ENCODE measurements around the gene SH3RF1.

Gene SH3RF1

GRCh38 chr4:169253113-169253671, 17.6 kb downstream of the SH3RF1 start:
- FAIRE-seq (no peak), DNase-seq (ENCODE audit: insufficient read length, low spot score) (no peak)

DNA sequence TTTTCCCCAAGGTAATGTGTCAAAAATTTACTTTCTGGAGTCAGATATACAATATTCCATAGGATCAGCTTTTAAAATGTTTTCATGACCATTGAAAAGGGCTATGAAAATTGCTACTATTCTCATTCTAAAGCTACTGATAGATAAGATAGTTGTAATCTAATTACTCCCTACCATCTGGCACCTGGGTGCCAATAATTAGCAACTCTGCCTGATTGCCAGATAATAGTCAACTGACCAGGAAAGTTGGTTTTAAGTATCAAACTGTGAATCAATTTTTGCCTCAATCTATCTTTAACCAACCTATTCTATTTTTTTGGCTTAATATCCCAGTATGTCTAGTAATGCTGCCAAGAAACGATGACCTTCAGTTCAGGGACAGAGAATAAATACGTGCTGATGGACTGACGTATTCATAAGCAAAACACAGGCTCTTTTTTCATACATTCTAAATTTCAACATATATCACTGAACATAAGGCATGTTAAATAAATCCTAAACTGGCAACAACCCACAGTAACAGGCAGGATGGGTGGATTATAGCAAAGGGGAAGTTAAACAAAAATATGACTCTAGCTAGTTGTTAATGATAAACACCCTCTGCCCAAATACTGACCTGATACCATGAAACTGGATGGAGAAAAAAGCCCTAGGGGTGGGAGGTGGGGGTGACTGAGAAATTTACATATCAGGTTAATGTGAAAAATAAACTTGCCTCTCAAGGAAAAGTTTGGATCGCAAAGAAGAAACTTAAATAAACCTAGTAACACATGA, 18.2 kb downstream of the SH3RF1 start:
- DNase-seq (ENCODE audit: insufficient read length, low spot score), result no peak
- no peak for FAIRE-seq

GRCh38 chr4:169251291-169252235, 19.2 kb downstream of the SH3RF1 start:
- DNase-seq (ENCODE audit: insufficient read length, low spot score) (no peak), FAIRE-seq (no peak)

- no peak for FAIRE-seq
- DNase-seq (ENCODE audit: insufficient read length, low spot score), result no peak
Measured at GRCh38 chr4:169250796-169251195, 20.0 kb downstream of the SH3RF1 start.

GRCh38 chr4:169249999-169250398, 20.8 kb downstream of the SH3RF1 start:
- FAIRE-seq, result no peak
- DNase-seq (ENCODE audit: insufficient read length, low spot score), result no peak

DNA sequence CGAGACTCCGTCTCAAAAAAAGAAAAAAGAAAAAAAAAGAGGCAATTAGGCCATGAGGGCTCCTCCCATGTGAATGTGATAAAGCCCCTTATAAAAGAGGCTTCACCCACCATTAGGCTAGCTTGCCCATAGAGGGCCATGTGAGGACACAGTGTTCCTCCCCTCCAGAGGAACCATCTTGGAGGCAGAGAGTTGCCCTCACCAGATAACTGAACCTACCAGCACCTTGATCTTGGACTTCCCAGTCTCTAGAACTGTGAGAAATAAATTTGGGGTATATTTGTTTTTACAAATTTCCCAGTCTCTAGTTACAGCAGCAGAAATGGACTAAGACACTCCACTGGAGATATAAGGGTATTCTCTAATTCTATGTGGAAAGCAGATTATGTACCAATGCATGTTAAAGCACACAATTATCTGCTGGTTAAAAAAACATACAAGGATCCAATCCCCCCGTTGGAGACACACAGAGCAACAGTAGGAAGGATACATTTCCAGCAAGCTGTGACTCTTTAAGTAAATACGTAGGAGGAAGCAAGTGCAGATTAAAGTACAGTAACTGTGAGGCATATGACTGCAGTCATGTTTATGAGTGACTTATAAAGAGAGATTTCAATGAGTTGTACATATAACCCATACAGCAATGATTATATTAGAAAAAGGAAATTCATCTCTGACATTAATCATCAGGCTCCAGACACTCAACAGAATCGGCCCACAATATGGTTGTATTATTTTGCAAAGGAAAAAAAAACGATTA, 21.4 kb downstream of the SH3RF1 start:
- FAIRE-seq, result peak; percentile 40
- DNase-seq (ENCODE audit: insufficient read length, low spot score), result no peak

GRCh38 chr4:169248645-169249044, 22.1 kb downstream of the SH3RF1 start:
- no peak for FAIRE-seq
- no peak for DNase-seq (ENCODE audit: insufficient read length, low spot score)

GRCh38 chr4:169246957-169247396, 23.8 kb downstream of the SH3RF1 start:
- DNase-seq (ENCODE audit: insufficient read length, low spot score) (no peak), FAIRE-seq (peak; percentile 9)

DNA sequence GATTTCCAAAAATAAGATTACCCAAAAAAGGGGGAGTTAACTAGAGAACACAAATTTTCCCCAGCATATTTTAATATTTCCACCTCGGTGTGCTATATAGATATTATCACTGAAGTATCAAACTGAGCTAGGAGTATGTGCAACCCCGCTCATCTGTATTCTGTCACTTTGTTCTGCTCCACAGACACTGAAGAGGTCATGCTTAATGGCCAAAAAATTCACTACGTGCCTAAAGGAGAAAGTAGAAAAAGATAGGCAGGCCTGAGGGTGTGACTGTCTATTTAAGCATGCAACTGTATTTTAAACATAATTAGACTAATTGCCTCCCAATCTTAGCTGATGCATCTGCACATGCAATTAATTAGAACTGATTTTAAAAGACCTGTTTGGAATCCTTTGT, 24.5 kb downstream of the SH3RF1 start:
- DNase-seq (ENCODE audit: insufficient read length, low spot score) (no peak), FAIRE-seq (no peak)

GRCh38 chr4:169245061-169245460, 25.7 kb downstream of the SH3RF1 start:
- no peak for DNase-seq (ENCODE audit: insufficient read length, low spot score)
- FAIRE-seq, result no peak

DNA sequence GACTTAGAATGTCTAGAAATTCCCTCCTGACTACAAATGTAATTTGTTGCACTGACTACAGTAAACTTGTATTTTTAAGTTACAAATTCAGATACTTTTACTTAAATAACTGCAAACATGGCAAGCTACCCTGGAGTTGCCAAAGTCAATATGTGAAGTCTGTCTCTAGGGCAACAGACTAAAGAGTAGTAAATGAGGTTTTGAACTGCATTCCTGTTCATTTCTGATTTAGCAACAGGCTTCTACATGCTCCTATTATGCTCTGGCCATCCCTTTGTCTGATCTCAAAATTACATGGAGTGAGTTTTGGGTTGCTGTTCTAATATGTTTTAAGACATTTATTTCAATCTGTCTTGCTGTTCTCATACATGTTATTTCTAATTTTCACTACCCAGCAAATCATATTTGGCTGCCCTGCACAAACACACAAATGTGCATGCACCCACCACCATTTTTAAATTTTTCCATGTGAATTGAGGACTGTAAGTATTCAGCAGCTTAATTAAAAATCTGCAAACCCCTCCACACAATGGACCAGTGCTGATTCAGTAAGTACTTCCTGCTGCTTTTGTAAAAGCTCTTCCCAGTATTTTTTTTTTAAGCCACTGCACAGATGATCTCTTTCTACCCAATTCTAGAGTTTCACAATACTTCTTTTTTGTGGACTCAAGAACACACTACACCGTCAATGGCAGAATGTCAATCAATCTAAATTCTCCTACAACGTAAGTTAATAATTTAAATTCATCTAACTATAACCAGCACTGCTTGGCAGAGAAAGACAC, 26.7 kb downstream of the SH3RF1 start:
- DNase-seq (ENCODE audit: insufficient read length, low spot score) (no peak), FAIRE-seq (no peak)

DNA sequence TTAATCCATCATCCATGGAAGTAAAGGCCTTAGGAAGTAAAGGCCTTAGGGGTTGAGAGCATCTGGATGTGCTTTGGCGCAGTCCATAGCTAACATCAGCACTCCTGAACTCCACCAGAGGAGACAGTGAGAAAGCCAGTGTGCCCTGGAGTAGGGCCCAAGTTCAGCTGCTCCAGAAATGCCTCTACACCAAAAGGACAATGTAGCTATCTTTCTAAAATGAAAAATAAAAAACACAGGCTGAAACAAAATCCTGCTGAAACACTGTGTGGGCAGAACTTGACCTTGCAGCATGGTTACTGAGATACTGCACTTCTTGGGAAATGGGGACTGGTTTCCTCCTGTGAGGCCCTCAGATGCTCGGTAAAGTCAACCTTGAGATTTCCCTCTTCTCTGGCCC, 29.3 kb downstream of the SH3RF1 start:
- FAIRE-seq, result no peak
- DNase-seq (ENCODE audit: insufficient read length, low spot score), result no peak

DNA sequence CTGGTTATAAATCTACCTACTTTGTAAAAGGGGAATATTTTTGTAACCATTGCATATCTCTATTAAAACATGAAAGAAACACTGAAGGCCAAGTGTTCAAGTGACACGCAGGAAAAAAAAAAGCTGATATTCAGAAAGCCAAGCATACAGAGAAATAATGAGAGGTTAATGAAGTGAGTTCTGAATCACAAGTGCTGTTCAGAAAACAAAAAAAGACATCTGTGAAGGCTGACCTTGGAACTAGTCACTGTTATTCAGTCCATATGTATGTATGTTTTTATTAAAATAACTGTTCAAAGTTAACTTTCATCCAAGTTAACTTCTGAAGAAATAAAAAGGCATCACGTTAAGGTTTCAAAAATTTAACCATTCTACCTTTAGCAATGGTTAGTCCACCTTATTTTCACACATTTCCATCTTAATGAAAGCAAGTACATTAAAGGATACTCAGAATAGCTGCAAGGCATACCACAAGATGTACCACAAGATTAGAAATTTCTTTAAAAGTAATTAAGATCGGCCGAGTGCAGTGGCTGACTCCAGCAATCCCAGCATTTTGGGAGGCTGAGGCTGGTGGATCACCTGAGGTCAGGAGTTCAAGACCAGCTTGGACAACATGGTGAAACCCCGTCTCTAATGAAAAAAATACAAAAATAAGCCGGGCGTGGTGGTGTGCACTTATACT, 31.4 kb downstream of the SH3RF1 start:
- no peak for DNase-seq (ENCODE audit: insufficient read length, low spot score)
- FAIRE-seq, result no peak

GRCh38 chr4:169238445-169238844, 32.3 kb downstream of the SH3RF1 start:
- FAIRE-seq (peak; percentile 95), DNase-seq (ENCODE audit: insufficient read length, low spot score) (no peak)

GRCh38 chr4:169236873-169237626, 33.7 kb downstream of the SH3RF1 start:
- FAIRE-seq, result no peak
- no peak for DNase-seq (ENCODE audit: insufficient read length, low spot score)

DNA sequence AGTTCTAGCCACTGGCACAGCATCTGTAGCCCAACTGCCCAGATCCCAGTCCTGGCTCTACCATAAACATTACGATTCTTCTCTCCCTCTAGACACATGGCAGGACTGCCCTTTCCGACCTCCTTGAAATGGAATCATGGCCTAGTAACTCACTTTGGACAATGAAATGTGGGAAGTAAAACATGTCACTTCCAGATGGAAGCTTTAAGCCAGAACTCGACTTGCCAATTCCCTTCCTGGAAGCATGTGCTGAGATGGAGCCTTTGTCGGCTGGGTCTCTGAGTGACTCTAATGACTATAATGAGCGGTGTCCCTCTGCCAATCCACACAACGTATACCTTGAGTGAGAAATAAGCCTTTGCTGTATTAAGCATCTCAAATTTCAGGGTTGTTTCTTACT, 34.7 kb downstream of the SH3RF1 start:
- FAIRE-seq (no peak), DNase-seq (ENCODE audit: insufficient read length, low spot score) (no peak)

DNA sequence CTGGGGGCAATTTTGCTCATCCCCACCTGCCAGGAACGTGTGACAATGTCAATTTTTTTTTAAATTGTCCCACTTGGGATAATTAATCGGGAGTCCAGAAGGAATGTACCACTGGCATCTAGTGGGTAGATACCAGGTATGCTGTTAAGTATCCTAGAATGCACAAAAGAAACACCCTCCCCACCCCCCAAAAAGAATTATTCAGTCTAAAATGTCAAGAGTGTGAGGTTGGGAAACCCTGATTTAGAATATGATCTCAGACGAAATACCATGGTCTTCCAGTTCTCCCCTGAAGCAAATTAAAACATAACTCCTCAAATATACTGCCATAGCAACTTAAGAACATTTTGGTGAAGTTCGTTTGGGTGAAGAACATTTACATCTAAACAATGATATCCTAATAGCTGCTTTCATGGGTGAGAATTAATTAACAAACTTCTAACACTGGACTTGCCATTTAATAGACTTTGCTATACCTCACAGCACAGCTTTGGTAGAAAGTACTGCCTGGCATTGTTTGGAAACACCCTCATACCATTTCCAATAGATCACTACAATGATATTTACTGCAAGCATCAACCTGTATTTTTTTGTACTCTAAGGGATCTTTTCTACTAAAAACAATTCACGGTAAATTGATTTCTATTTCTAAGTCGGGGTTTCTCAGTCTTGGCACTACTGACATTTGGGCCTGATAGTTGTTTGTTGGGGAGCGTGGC, 36.5 kb downstream of the SH3RF1 start:
- FAIRE-seq, result no peak
- no peak for DNase-seq (ENCODE audit: insufficient read length, low spot score)

GRCh38 chr4:169233691-169234090, 37.1 kb downstream of the SH3RF1 start:
- DNase-seq (ENCODE audit: insufficient read length, low spot score), result no peak
- FAIRE-seq, result no peak

Measured in HTR-8/SVneo (cell line).